Measurements from ENCODE around the gene TRIM63.

GRCh38 chr1:26020330-26020768 lies 47.1 kb downstream of the TRIM63 start:
- no peak for TF ChIP-seq HNRNPLL (IDR thresholded peaks at IDR 0.05; ENCODE audit: low read depth, low read length, poor library complexity, severe bottlenecking)
- no peak for TF ChIP-seq TARDBP (IDR thresholded peaks at IDR 0.05)
- TF ChIP-seq NFRKB (IDR thresholded peaks at IDR 0.05; ENCODE audit: low read depth): no peak
- no peak for TF ChIP-seq STAG1 (CRISPR knock-in tag; IDR thresholded peaks at IDR 0.05; ENCODE audit: borderline replicate concordance)
- no peak for TF ChIP-seq FOXK2 (conservative IDR thresholded peaks at IDR 0.05 in 1 of 2, IDR thresholded peaks at IDR 0.05 in 1 of 2; ENCODE audit: low read depth in 2 of 2)
- TF ChIP-seq MYC (IDR thresholded peaks at IDR 0.05; ENCODE audit: low read depth, low read length): no peak
- TF ChIP-seq MYC (CRISPR knock-in tag; IDR thresholded peaks at IDR 0.05; ENCODE audit: borderline replicate concordance, low read depth): no peak
